ENCODE measurements around the gene SYT7. TPM values are rescaled to one million over a fixed set of nuclear protein-coding genes. Genes with fewer than 3 reads are reported as not detected.
A peak's percentile ranks its signal among the peaks of the same experiment; 100 is the strongest.

Gene SYT7
- polyA plus RNA-seq, 1 donor (not counting 4 experiments of a cell fraction or from before 2014, with no cell fraction given): 2.6 TPM

DNA sequence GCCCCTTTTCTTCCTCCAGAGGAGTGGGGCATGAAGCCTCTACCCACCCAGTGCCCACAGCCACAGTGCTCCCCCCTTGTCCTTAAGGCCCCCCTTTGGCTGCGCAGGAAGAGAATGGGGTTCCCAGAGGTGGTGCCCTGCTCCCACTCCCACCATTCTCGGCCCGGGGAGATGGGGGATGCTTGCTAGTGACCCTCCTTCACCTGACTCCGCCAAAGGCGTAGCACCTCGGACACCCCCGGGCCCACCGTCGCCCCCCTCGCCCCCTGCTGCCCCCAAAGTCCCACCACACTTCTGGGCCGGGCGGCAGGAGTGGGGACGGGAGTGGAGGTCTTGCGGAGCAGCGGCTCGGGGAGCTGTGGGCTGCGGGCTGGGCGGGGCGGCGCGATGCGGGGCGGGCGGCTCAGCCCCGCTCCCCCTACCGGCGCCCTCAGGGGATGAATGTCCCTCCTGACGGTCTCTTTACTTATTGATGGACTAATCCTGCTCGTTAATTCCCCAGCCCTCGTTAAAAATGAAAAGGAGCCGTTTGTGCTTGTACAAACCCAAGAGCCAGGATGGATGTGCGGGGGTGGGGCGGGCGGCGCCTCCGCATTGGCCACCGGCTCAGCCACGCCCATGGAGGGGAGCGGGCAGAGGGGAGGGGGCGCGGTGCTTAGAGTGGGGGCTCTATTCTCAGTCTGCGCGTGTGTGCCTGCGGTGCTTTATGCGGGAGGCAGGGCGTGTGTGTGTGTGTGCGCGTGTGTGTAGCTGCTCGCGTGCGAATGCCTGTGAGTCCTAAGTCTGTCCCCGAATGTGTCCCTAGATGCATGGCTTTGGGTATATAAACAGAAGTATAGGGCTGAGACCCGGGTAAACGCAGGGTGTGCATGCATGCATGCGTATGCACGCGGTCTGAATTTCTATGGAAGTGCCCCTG is 25.6 kb downstream of the SYT7 start:
- no peak overlapping the region for H3K4me3 ChIP-seq (ENCODE audit: control insufficient read depth in 2 of 3, extremely low read depth in 1 of 3, insufficient read depth in 2 of 3, low read depth in 1 of 3, low read length in 3 of 3)
- H4K20me1 ChIP-seq (ENCODE audit: control insufficient read depth, extremely low read depth, insufficient read depth, low read length): peaks cover 7% of the 10 kb centered on the region
- FAIRE-seq (no peak), DNase-seq (ENCODE audit: low read depth, low spot score) (no peak)
- peaks cover 6% of the 10 kb centered on the region for H3K4me1 ChIP-seq (ENCODE audit: control insufficient read depth, extremely low read depth, insufficient read depth, low read length)
- H3K79me2 ChIP-seq (ENCODE audit: control insufficient read depth, insufficient read depth, low read length): no peaks in the 10 kb centered on the region
- no peak overlapping the region for H2AFZ ChIP-seq (ENCODE audit: control insufficient read depth, low read length)
- no peaks in the 10 kb centered on the region for H3K36me3 ChIP-seq (ENCODE audit: control insufficient read depth in 2 of 2, extremely low read depth in 1 of 2, insufficient read depth in 2 of 2, low read length in 2 of 2)
- no peaks in the 10 kb centered on the region for H3K9me3 ChIP-seq (ENCODE audit: control insufficient read depth, low read depth, low read length)
- TF ChIP-seq, protein P1, sequence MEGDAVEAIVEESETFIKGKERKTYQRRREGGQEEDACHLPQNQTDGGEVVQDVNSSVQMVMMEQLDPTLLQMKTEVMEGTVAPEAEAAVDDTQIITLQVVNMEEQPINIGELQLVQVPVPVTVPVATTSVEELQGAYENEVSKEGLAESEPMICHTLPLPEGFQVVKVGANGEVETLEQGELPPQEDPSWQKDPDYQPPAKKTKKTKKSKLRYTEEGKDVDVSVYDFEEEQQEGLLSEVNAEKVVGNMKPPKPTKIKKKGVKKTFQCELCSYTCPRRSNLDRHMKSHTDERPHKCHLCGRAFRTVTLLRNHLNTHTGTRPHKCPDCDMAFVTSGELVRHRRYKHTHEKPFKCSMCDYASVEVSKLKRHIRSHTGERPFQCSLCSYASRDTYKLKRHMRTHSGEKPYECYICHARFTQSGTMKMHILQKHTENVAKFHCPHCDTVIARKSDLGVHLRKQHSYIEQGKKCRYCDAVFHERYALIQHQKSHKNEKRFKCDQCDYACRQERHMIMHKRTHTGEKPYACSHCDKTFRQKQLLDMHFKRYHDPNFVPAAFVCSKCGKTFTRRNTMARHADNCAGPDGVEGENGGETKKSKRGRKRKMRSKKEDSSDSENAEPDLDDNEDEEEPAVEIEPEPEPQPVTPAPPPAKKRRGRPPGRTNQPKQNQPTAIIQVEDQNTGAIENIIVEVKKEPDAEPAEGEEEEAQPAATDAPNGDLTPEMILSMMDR (optimal IDR thresholded peaks at IDR 0.05 in 1 of 3, IDR thresholded peaks at IDR 0.05 in 1 of 3, conservative IDR thresholded peaks at IDR 0.05 in 1 of 3; ENCODE audit: extremely low read depth in 1 of 3, insufficient read depth in 2 of 3, low read length in 3 of 3): no peak
- TF ChIP-seq EZH2 (IDR thresholded peaks at IDR 0.05; ENCODE audit: low read length): peak; percentile 68
- H3K9ac ChIP-seq (ENCODE audit: control insufficient read depth, extremely low read depth, insufficient read depth, low read length): no peak overlapping the region
- H3K27me3 ChIP-seq (ENCODE audit: control insufficient read depth, extremely low read depth, insufficient read depth, low read length): peaks cover 50% of the 10 kb centered on the region
- no peak overlapping the region for H3K27ac ChIP-seq (ENCODE audit: control insufficient read depth, insufficient read depth, low read length)
- no peak overlapping the region for H3K4me2 ChIP-seq (ENCODE audit: control insufficient read depth, extremely low read depth, insufficient read depth, low read depth, low read length)
- no peaks in the 10 kb centered on the region for H3K9me1 ChIP-seq (ENCODE audit: control insufficient read depth, extremely low read depth, insufficient read depth, low read length)
- dilution Hi-C loops (cut with MboI; ENCODE audit: extremely low pct_ligation_motif_present, low sequenced_read_pairs): no loop called here

DNA sequence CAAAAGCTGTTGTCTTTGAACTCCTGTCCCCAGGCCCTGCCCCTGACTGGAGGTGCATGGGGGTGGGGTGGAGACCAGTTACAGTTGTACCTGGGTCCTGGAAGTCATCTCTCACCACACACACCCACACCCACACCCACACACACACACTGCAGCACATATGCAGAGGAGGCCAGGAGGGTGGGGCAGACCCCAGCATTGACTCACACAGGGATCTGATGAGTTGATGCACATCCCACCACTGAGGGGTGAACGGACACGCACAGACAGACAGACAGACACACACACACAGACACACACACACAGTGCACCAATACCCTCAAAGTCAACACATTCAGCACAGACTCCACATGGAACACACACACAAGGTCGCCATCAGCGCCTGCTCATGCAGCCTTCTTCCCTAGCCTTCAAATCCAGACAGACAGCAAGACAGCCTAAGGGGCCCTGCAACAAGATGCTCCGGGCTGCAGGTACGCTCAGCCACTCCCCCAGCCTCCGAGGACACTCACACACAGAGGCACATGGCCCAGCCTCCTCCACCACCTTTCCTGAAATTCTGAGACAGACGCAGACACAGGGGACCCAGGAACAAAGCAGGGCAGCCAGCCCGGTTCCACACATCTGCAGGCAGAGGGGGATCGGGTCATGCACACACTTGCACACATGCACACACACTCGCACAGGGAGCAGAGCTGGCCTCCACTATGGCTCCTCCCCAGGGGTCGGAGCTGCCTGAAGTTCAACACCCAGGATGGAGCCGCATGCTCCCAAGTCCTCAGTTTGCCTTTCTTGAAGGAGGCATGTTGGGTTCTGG is 26.5 kb downstream of the SYT7 start:
- no peaks in the 10 kb centered on the region for H3K79me2 ChIP-seq (ENCODE audit: control insufficient read depth, insufficient read depth, low read length)
- H3K9me3 ChIP-seq (ENCODE audit: control insufficient read depth, low read depth, low read length): no peaks in the 10 kb centered on the region
- dilution Hi-C loops (cut with MboI; ENCODE audit: extremely low pct_ligation_motif_present, low sequenced_read_pairs): no loop called here
- no peaks in the 10 kb centered on the region for H3K9me1 ChIP-seq (ENCODE audit: control insufficient read depth, extremely low read depth, insufficient read depth, low read length)
- no peaks in the 10 kb centered on the region for H3K36me3 ChIP-seq (ENCODE audit: control insufficient read depth in 2 of 2, extremely low read depth in 1 of 2, insufficient read depth in 2 of 2, low read length in 2 of 2)
- no peak overlapping the region for H3K27ac ChIP-seq (ENCODE audit: control insufficient read depth, insufficient read depth, low read length)
- H3K4me1 ChIP-seq (ENCODE audit: control insufficient read depth, extremely low read depth, insufficient read depth, low read length): peaks cover 6% of the 10 kb centered on the region
- peak; percentile 78 for TF ChIP-seq EZH2 (IDR thresholded peaks at IDR 0.05; ENCODE audit: low read length)
- TF ChIP-seq, protein P1 (optimal IDR thresholded peaks at IDR 0.05 in 1 of 3, IDR thresholded peaks at IDR 0.05 in 1 of 3, conservative IDR thresholded peaks at IDR 0.05 in 1 of 3; ENCODE audit: extremely low read depth in 1 of 3, insufficient read depth in 2 of 3, low read length in 3 of 3): no peak
- no peak overlapping the region for H2AFZ ChIP-seq (ENCODE audit: control insufficient read depth, low read length)
- H3K4me2 ChIP-seq (ENCODE audit: control insufficient read depth, extremely low read depth, insufficient read depth, low read depth, low read length): no peak overlapping the region
- DNase-seq (ENCODE audit: low read depth, low spot score): no peak
- peaks cover 50% of the 10 kb centered on the region for H3K27me3 ChIP-seq (ENCODE audit: control insufficient read depth, extremely low read depth, insufficient read depth, low read length)
- H3K9ac ChIP-seq (ENCODE audit: control insufficient read depth, extremely low read depth, insufficient read depth, low read length): no peak overlapping the region
- no peak for FAIRE-seq
- no peak overlapping the region for H3K4me3 ChIP-seq (ENCODE audit: control insufficient read depth in 2 of 3, extremely low read depth in 1 of 3, insufficient read depth in 2 of 3, low read depth in 1 of 3, low read length in 3 of 3)
- H4K20me1 ChIP-seq (ENCODE audit: control insufficient read depth, extremely low read depth, insufficient read depth, low read length): peaks cover 7% of the 10 kb centered on the region
